Measurements from ENCODE around the gene PPP1R11.

The PPP1R11 gene

GRCh38 chr6:30043744-30044143 is 23.3 kb upstream of the PPP1R11 start:
- TF ChIP-seq, protein P1, sequence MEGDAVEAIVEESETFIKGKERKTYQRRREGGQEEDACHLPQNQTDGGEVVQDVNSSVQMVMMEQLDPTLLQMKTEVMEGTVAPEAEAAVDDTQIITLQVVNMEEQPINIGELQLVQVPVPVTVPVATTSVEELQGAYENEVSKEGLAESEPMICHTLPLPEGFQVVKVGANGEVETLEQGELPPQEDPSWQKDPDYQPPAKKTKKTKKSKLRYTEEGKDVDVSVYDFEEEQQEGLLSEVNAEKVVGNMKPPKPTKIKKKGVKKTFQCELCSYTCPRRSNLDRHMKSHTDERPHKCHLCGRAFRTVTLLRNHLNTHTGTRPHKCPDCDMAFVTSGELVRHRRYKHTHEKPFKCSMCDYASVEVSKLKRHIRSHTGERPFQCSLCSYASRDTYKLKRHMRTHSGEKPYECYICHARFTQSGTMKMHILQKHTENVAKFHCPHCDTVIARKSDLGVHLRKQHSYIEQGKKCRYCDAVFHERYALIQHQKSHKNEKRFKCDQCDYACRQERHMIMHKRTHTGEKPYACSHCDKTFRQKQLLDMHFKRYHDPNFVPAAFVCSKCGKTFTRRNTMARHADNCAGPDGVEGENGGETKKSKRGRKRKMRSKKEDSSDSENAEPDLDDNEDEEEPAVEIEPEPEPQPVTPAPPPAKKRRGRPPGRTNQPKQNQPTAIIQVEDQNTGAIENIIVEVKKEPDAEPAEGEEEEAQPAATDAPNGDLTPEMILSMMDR (conservative IDR thresholded peaks at IDR 0.05; ENCODE audit: low read depth, low read length): no peak
- H3K4me3 ChIP-seq (ENCODE audit: low read length): no peak overlapping the region
- no peak for DNase-seq (ENCODE audit: low read depth)

- no peak for DNase-seq (ENCODE audit: low read depth)
- TF ChIP-seq, protein P1 (conservative IDR thresholded peaks at IDR 0.05; ENCODE audit: low read depth, low read length): no peak
- no peak overlapping the region for H3K4me3 ChIP-seq (ENCODE audit: low read length)
Measured at GRCh38 chr6:30044630-30045029, 22.4 kb upstream of the PPP1R11 start.

DNA sequence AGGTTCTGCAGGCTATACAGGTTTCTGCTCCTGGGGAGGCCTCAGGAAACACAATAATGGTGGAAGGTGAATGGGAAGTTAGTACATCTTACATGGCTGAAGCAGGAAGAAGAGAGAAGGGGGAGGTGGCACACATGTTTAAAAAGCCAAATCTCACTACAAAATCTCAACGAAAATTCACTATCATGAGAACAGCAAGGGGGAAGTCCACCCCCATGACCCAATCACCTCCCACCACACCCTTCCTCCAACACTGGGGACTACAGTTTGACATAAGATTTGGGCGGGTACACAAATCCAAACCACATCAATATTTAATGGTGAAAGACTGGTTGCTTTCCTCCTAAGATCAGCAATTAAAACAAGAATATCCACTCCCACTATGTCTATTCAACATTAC is 19.8 kb upstream of the PPP1R11 start:
- no peak overlapping the region for H3K4me3 ChIP-seq (ENCODE audit: low read length)
- DNase-seq (ENCODE audit: low read depth): no peak
- TF ChIP-seq, protein P1 (conservative IDR thresholded peaks at IDR 0.05; ENCODE audit: low read depth, low read length): no peak

- TF ChIP-seq, protein P1 (conservative IDR thresholded peaks at IDR 0.05; ENCODE audit: low read depth, low read length): no peak
- DNase-seq (ENCODE audit: low read depth): no peak
- no peak overlapping the region for H3K4me3 ChIP-seq (ENCODE audit: low read length)
Measured at GRCh38 chr6:30053682-30054081, 13.3 kb upstream of the PPP1R11 start.

DNA sequence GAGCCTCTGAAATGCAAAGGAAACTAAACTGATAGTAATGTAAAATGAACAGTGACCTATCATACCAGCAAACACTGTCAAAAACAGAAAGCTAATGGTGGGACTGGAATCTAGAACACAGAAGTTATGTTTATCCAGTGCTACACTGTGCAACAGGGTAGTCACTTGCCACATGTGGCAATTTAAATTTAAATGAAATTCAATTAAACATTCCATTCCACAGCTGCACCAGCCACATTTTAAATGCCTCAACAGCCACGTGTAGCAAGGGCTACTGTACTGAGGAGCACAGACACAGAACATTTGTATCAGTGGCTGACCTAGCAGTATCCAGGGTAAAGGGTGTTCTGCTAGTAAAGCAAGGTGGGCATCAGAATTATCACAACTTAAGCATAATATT is 11.5 kb upstream of the PPP1R11 start:
- no peak overlapping the region for H3K4me3 ChIP-seq (ENCODE audit: low read length)
- no peak for DNase-seq (ENCODE audit: low read depth)
- TF ChIP-seq, protein P1 (conservative IDR thresholded peaks at IDR 0.05; ENCODE audit: low read depth, low read length): no peak

DNA sequence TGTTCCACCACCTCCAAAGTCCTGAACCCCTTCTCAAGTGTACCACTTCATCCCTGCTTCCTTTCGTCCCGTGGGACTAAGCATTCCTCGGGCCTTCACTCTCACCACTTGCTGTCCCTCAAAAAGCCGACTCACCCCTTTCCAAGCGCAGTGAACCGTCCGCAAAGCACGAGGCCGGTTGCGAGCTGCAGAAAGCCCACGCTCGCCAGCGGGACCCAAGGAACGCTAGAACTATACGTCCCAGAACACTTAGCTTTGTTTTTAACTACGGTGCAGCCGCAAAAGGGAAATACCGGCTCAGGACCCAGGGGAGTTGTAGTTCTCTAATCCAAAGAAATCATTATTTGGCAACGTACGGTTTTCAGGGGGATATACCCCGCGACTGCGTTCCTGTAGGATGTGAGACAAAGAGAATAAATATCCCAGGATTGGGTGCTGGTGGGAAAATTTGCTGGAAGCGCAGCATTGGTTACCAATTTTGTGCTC is 6.3 kb upstream of the PPP1R11 start:
- TF ChIP-seq, protein P1 (conservative IDR thresholded peaks at IDR 0.05; ENCODE audit: low read depth, low read length): no peak
- peak overlapping the region; percentile 100 for H3K4me3 ChIP-seq (ENCODE audit: low read length)
- DNase-seq (ENCODE audit: low read depth): no peak

- peak within 1 kb of the TSS; percentile 100 for H3K4me3 ChIP-seq (ENCODE audit: low read length)
- TF ChIP-seq, protein P1 (conservative IDR thresholded peaks at IDR 0.05; ENCODE audit: low read depth, low read length): no peak
- DNase-seq (ENCODE audit: low read depth): peak; percentile 87
Measured at GRCh38 chr6:30061092-30061857, 5.7 kb upstream of the PPP1R11 start, which contains the start of gene POLR1H. Gene POLR1H, plus strand, starts transcription at chr6:30061265. Its CDS starts 260 bp downstream, at chr6:30061525.

All from retinal pigment epithelial cell (primary cell).